HG02642 (cell line): Measurements from ENCODE around the gene IVD.

ENCODE experiments used
- ATAC-seq: cut with Tn5 transposase; IDR thresholded peaks from one replicate; pipeline ENCODE4 v1.9.1; 2021; ENCODE audit warnings: mild to moderate bottlenecking; ENCODE audit not compliant: unreplicated experiment, poor library complexity

Gene IVD

DNA sequence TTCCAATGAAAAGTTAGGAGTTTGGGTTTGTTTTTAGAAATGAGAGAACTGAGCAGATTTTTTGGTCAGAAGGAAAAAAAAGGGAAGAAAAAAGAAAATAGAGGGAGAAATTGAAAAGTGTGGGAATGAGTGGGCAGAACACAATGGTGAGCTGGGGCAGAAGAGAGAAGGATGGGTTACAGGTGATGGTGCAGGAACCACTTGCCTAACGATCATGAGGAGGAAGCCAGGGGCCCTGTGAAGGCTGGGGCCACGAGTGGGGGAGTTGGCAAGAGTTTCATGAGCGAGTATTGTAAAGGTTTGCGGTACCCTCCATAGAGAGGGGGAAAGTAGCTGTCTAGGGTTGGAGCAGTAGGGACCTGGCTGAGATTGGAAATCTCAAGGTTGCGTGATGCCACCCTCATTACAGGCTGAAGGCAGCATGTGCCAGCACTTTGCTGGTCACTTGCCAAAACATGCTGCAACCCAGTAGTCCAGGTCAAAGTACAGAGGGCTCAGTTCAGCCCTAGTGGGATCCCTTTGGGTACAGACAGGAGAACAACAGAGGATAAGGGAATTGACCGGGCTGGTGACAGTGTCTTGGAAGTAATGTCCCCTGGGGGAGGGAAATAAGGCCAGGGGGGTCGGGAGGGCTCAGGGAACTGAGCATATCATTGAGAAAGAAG, 6.6 kb downstream of the IVD start:
- no peak for ATAC-seq

DNA sequence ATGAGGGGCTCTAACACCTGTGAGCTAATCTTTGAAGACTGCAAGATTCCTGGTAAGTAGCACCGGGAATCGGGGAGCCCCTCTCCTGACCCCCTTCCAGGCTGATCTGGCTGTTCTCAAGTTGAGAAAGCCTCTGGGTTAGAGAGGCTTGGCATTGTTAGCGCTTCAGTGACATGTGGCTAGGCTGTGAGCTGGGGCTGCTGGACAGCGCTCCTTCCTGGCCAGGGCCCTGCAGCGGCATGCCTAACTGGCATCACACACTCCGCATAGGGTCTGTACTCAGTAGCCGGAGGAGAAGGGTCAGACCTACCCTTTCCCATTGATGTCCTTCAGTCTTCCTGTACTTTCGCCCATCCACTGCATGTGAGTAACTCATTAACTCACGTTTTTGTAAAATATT, 7.4 kb downstream of the IVD start:
- ATAC-seq, result no peak

GRCh38 chr15:40414816-40415215, 9.2 kb downstream of the IVD start:
- ATAC-seq, result no peak

- ATAC-seq, result no peak
These were observed 9.6 kb downstream of the IVD start for GRCh38 chr15:40415226-40415625.

DNA sequence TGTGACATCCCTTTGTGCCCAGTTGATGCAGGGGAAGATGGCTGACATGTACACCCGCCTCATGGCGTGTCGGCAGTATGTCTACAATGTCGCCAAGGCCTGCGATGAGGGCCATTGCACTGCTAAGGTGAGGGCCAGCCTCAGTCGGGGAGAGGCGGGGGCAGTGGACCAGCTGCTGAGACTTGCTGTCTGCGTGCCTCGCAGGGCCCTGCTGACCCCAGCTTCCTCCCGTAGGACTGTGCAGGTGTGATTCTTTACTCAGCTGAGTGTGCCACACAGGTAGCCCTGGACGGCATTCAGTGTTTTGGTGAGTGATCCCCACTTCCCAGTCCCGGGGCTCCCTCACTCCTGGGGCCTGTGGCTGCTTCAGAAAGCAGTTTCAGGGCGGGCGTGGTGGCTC, 10.5 kb downstream of the IVD start:
- ATAC-seq, result no peak

GRCh38 chr15:40418126-40418525, 12.5 kb downstream of the IVD start:
- no peak for ATAC-seq

DNA sequence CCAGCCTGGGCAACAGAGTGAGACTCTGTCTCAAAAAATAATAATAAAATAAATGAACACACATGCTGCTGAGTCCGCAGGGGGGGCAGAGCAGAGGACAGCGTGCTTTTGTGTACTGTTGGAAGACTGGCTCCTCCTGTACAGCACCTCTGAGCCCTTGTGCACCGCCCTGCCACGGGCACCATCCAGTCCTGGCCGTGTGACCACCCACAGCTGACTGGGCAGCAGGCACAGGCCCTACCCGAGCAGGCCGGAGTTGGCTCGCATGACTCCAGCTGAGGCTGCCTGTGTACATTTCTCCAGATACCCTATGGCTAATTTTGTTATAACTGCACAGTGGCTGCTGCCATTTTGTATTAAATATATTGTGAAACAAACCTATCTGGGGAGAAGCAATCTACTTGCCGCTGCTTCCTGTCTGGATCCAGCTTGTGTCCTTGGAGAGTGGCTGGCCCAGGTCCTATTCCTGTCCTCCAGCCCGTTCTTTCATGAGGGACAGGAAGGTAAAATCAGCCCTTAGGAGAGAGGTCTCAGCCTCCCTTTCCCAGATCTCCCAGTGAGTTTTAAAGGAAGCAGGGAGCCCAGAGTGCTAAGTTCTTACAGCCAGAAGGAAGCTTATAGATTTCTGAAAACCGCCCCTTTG, 14.6 kb downstream of the IVD start:
- ATAC-seq, result no peak

- ATAC-seq, result no peak
These were observed 15.2 kb downstream of the IVD start for GRCh38 chr15:40420793-40421192.

GRCh38 chr15:40421246-40422157, 15.9 kb downstream of the IVD start:
- peak; percentile 81 for ATAC-seq

DNA sequence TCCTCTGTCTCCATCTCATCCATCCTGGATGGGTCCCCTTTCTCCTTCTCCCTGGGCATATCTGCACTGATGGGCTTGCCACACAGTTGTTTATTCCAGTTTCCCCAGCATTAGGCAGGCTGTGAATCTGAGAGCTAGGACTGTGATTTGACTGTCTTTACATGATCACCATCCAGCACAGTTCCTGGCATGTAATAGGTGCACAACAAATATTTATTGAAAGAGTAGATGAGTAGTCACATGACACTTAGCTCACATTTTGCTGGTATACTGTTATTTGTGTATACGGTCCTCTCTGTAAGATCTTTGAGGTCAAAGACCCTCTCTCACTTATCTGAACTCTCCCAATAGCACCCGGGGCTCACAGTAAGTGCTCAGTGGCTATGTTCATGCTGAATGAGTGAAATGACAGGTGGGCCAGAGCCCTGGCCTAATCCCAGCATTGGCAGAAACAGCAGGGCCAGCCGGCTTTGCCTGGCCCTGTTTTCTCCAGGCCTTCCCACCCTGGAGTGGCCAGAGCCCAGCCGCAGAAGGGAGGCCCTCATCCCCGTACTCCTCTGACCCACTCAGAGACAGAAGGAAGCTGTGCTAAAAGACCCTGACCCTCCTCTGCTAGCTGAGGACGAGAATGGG, 19.0 kb downstream of the IVD start:
- ATAC-seq, result no peak

DNA sequence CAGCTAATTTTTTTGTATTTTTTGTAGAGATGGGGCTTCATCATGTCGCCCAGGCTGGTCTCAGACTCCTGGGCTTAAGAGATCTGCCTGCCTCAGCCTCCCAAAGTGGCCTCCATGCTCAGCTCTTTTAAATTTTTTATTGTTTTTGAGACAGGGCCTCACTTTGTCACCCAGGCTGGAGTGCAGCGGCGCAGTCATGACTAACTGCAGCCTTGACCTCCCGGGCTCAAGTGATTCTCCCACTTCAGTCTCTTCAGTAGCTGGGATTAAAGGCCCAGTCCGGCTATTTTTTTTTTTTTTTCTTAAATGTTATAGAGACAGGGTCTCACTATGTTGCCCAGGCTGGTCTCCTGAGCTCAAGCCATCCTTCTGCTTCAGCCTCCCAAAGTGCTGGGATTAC, 20.1 kb downstream of the IVD start:
- no peak for ATAC-seq

GRCh38 chr15:40427188-40427587, 21.6 kb downstream of the IVD start:
- ATAC-seq, result no peak

- no peak for ATAC-seq
These were observed 22.6 kb downstream of the IVD start for GRCh38 chr15:40428185-40428584.

DNA sequence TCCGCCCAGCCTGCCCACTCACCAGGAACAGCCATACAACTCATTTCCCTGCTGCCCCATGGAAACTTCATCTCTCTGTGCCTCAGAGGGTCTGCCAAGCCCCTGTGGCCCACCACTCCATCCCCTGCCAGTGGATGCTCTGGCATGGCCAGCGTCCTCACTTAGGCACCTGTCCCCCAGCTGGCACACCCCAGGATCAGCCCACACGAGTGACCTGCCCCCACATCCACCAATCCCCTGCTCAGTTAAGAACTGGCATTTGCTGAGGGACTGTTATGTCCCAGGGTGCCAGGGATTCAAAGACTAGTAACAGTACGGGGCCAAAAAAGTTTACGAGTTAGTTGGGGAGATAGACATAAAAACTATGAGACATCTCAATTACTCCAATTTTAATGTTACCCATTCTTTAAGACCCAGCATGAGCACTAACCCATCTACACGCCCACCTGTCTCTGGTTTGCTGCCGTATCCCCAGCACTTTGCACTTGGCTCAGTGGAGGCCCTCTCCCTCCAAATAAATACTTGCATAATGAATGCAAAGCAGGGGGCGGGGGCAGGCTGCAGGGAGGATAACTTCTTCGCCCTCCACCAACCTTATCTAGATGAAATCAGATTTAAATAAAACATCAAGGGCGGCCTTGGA, 23.6 kb downstream of the IVD start:
- ATAC-seq, result no peak

- no peak for ATAC-seq
These were observed 24.7 kb downstream of the IVD start for GRCh38 chr15:40430271-40430805.

GRCh38 chr15:40435023-40435709, 29.6 kb downstream of the IVD start:
- no peak for ATAC-seq

DNA sequence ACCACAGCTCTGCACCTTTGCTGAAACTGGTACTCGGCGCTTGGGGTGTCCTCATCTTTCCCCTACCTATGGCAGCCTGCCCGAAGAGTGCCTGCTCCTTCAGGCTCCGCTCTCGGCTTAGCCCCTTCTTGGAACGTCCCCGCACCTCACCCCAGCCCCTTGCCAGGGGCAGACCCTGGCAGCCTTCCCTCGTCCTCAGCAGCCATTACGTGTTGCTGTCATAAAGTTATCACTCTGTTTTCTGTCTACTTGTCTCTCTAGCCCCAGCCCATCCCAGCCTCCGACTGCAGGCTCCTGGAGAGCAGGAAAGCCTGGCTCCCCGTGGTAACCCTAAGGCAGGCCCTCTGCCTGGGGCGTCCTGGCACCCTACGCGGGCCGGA, 30.1 kb downstream of the IVD start:
- ATAC-seq, result no peak

DNA sequence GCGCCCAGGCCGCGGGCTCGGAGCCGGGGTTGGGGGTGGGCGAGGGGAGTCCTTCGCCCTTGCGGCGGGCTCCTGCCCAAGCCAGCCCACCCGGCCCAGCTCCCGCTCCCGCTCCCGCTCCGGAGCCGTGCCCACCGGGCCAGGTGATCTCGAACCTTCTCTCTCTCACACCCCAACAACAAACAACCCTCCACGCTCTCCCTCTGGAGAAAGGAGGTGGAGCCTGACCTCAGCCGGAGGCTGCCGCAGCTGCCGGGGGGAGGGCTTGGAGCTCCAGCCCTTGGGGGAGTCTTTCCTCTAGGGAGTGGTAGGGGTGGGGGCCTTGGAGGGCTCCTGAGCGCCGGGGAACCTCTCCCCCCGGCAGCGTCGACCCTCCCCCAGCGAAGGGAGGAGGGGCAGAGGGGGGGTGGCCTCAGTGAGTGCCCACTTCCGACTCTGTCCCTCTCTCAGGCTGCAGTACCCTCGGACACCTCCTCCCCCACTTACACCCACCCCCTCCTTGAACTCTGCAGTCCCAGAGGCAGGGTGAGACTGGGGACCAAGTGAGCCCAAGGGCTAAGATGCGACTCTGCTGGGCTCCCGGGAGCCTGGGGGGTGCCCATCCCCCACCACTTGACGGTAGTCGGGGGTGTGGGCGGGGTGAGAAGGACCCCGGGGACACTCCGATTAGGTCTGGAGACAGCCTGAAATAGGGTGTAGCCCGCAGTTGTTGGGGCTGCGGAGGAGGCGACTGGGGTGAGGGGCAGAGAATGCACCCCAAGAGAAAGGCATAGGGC, 30.7 kb downstream of the IVD start:
- no peak for ATAC-seq
